Measurements from ENCODE around the gene MTERF1.

MTERF1 gene

DNA sequence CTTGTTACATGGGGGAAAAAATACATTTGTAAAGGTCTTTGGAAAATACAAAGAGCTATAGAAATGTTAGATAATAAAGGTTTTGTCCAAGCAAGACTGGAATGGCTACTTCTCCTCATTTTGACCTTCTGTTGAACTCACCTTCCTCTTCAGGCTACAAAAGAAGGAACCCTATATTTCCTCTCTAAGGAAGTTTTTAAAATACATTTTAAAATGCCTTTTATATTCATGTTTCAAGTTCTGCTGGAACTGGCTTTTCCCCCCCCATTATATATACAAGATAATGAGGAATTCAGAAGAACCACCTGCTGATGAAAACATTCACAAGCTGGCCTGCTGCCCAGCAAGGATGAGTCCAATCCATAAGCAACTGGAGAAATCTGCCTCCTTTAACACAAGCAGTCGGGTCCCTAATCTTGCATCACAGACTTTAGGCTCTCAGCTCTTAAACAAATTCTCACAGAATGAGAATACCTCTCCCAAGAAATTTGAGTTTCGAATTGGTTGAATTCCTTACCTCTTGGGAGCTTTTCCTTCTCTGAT lies 44.6 kb downstream of the MTERF1 start:
- in situ Hi-C loops (cut with MboI; ENCODE audit: low sequenced_read_pairs) = no loop called here

DNA sequence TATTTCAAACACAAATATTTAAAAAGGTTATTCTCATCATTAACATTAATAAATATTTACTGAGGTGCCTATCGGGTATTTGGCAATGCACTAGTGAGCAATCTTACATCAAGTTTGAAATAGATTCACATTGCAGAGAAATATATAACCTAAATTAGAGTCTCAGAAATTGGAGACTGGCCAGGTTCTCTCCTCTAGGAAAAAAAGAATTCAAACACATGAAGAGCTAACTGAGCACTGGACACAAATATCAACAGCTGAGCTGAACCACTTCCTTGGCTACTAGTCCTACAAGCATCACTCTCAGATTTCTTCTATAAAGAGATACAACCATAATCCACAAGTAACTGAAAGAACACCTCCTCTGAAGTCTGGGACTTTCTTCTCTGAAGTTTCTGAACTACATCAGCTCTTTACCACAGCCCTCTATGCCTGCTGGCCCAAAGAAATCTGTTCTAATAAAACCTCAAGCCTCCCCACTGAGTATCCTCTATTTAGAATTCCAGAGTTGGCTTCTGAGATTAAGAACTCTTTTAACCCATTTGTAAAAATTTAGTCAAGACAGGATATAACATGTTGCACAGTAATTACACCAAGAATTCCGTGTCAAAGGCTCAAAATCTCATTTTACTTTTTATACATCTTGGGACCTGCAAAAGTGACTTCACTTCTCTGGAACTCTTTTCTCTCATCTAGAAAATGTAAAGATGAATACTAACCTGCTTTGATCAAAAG lies 45.2 kb downstream of the MTERF1 start:
- in situ Hi-C loops (cut with MboI; ENCODE audit: low sequenced_read_pairs) = no loop called here

DNA sequence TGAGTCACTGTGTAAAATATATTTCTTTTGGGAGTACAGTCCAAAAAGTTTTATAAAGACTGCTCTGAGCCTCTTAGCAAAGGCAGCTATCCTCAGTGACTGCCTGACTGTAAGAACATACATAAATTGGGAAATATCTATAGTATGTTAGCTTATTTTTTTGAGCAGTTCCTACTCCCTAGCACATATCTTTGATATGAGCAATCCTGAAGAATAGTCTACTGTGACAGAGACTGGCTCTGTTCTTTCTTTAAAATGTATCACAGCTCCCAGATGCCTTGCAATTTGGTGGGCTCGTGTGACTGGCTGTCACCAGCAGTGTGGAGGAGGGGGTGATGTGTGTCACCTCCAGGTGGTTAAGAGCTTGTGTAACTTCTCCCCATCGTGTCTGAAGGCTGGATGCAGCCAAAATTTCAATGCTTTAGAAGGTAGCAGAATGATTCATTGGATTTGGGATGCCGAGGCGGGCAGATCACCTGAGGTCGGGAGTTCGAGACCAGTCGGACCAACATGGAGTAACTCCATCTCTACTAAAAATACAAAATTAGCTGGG lies 47.9 kb downstream of the MTERF1 start:
- in situ Hi-C loops (cut with MboI; ENCODE audit: low sequenced_read_pairs) = no loop called here

DNA sequence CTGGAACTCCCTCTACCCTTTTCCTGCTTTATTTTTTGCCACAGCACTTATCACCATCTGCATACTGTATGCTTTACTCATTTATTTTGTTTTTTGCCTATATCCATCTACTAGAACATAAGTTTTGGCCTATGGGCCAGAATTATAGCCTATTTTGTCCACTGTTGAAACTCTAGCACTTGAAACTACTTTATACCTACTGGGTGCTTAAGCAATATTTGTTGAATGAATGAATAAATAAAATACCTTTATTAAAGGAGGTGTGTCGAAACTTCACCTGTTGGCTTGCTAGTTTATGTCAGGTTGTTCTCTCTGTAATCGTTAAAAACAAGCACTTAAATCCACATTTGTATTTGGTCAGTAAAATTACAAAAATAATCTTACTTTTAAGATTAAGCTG lies 53.3 kb downstream of the MTERF1 start:
- in situ Hi-C loops (cut with MboI; ENCODE audit: low sequenced_read_pairs) = no loop called here

DNA sequence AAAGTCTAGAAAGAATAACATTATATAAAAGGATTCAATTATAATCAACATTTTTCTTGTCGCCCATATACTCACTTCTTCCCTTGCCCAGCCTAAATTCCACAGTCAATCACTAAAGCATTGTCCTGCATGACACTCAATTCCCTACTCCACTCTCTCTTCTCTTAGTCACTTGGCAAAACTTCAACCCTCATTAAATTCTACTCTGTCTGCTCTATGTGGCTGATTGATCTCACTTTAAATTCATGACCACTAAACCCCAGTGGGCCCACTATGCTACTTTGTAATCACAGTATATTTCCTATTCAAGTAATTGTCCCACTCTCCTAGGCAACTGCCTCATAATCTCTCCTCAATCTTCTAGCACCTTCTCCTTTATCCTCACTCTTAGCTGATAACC lies 54.1 kb downstream of the MTERF1 start:
- in situ Hi-C loops (cut with MboI; ENCODE audit: low sequenced_read_pairs) = no loop called here

DNA sequence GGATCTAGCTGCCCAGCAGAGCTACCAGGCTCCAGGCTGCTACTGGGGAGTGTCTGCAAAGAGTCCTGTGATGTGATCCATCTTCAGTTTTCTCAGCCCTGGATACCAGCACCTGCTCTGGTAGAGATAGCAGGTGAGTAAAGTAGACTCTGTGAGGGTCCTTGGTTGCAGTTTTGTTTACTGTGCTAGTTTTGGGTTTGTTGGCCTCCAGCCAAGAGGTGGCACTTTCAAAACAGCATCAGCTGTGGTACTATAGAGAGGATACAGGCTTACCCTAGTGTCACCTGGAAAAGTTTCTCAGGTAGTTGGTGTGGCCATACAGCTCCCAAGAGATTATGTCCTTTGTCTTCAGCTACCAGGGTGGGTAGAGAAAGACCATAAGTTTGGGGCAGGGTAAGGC lies 56.3 kb downstream of the MTERF1 start:
- in situ Hi-C loops (cut with MboI; ENCODE audit: low sequenced_read_pairs) = no loop called here
